Tibial nerve (tissue), 4 donors: ENCODE measurements around the gene MEIS2. TPM values are rescaled to one million over a fixed set of nuclear protein-coding genes. Genes with fewer than 3 reads are reported as not detected.

ENCODE experiments used
- DNase-seq, 2 donors: peaks; one replicate each; pipeline ENCODE4 v3.0.0-alpha.2; 2019; ENCODE audit warnings: low spot score in 2 of 2
- H3K27ac ChIP-seq, 4 donors: fragments of 200-600 bp; sonication (generic) in 3 of 4; one replicate each; pipeline ENCODE4 v1.5.1; 2017 to 2019; ENCODE audit warnings: mild to moderate bottlenecking in 1 of 4
- H3K27me3 ChIP-seq, 2 donors: fragments of 200-600 bp; sonication (generic) in 1 of 2; one replicate each; pipeline versions ENCODE4 v1.5.1 to v1.6.0; 2017 to 2019
- H3K36me3 ChIP-seq, 3 donors: fragments of 200-600 bp; sonication (generic); one replicate each; pipeline ENCODE4 v1.5.1; 2018 to 2019
- H3K4me1 ChIP-seq, 4 donors: fragments of 200-600 bp; sonication (generic) in 3 of 4; one replicate each; pipeline ENCODE4 v1.5.1; 2017 to 2019
- H3K4me3 ChIP-seq, 4 donors: fragments of 200-600 bp; sonication (generic) in 3 of 4; one replicate each; pipeline ENCODE4 v1.5.1; 2017 to 2019; ENCODE audit warnings: mild to moderate bottlenecking in 1 of 4, moderate library complexity in 1 of 4
- H3K9me3 ChIP-seq, 4 donors: fragments of 200-600 bp; sonication (generic) in 3 of 4; one replicate each; pipeline ENCODE4 v1.5.1; 2017 to 2019
- EP300 ChIP-seq, 2 donors: sonication (generic); formaldehyde crosslinking; IDR thresholded peaks; one replicate each; pipeline ENCODE4 v1.6.1; 2017; ENCODE audit warnings: antibody characterized with exemption in 2 of 2, mild to moderate bottlenecking in 1 of 2
- POLR2A ChIP-seq, 2 donors: fragments of 450-650 bp; IDR thresholded peaks; one replicate each; pipeline ENCODE4 v1.6.1; 2017; ENCODE audit warnings: antibody characterized with exemption in 2 of 2, mild to moderate bottlenecking in 2 of 2, moderate library complexity in 2 of 2
- WGBS, 2 donors: methylation state at CpG; one replicate each; pipeline ENCODE4 v1.1.5; 2018; 5-methylcytosine and 5-hydroxymethylcytosine counted together
- total RNA-seq, 4 donors: library from RNA; depleted of rRNA; stranded (reverse); fragments of >200 nt; gene quantifications; one replicate each; pipeline ENCODE4 v1.1.0, GENCODE V29; 2016
- TF ChIP-seq, protein P1 (sequence below), 5 experiments: fragments of 200-600 bp in 3 of 5; fragments of 450-650 bp in 2 of 5; sonication (generic) in 3 of 5; IDR thresholded peaks; one replicate each; pipeline ENCODE4 v1.5.1; 2016 to 2019; ENCODE audit warnings: antibody characterized with exemption in 5 of 5, mild to moderate bottlenecking in 3 of 5, moderate library complexity in 2 of 5

Gene MEIS2
- total RNA-seq, 4 donors from 2014 or later: 9.4 to 15.7 (median 14.3) TPM

DNA sequence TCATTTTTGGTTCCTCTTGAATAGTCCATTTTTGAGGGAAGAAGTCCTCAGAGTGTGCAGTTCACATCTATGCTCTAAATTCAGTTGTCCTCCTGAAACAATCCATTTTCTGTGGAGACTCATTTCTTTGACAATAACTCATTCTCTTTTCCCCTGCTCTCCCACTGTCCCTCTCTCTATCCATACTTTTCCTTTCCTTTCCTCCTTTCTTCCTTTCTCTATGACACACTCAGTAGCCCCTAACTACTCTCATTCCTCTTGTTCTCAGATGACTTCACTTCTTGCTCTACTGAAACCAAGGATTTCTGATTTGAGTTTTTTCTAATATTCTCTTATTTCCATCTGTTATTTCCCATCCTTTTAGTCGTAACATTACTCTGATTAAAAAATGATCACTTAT, 16.7 kb upstream of the MEIS2 start:
- Histone ChIP-seq H3K4me1 (no peaks in the 10 kb centered on the region), H3K4me3 (no peak overlapping the region), H3K27ac (no peak overlapping the region), H3K27me3 (peaks cover 0 to 37% of the 10 kb centered on the region in 2 donors), H3K9me3 (no peaks in the 10 kb centered on the region), H3K36me3 (no peaks in the 10 kb centered on the region)
- DNase-seq: no peak
- TF ChIP-seq, protein P1, sequence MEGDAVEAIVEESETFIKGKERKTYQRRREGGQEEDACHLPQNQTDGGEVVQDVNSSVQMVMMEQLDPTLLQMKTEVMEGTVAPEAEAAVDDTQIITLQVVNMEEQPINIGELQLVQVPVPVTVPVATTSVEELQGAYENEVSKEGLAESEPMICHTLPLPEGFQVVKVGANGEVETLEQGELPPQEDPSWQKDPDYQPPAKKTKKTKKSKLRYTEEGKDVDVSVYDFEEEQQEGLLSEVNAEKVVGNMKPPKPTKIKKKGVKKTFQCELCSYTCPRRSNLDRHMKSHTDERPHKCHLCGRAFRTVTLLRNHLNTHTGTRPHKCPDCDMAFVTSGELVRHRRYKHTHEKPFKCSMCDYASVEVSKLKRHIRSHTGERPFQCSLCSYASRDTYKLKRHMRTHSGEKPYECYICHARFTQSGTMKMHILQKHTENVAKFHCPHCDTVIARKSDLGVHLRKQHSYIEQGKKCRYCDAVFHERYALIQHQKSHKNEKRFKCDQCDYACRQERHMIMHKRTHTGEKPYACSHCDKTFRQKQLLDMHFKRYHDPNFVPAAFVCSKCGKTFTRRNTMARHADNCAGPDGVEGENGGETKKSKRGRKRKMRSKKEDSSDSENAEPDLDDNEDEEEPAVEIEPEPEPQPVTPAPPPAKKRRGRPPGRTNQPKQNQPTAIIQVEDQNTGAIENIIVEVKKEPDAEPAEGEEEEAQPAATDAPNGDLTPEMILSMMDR (IDR thresholded peaks at IDR 0.05): no peak
- no peak for TF ChIP-seq POLR2A (IDR thresholded peaks at IDR 0.05)
- no peak for TF ChIP-seq EP300 (IDR thresholded peaks at IDR 0.05)
- WGBS, 2 donors: 85 to 93% methylated on average over 1 of the region's 1 CpG

DNA sequence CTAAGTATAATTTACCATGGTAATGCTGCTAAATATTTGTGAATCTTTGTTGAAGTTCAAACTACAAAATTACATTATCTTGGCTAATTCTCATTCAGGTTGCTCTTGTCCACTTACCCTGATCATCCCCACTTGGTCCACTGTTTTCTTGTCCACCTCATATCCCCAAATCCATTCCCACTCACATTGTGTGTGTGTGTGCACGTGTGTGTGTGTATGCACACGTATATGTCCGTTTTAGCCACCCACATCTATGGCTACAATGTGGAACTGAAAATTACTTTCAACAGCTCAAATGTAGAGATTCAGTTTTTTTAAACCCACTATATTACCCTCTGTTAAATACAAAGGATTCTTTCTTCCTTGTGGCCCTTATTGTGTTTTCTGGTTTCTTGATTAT, 15.2 kb upstream of the MEIS2 start:
- no peak overlapping the region for H3K4me3 ChIP-seq
- TF ChIP-seq EP300 (IDR thresholded peaks at IDR 0.05) (no peak), POLR2A (IDR thresholded peaks at IDR 0.05) (no peak)
- TF ChIP-seq, protein P1 (IDR thresholded peaks at IDR 0.05): no peak
- H3K27me3 ChIP-seq: peaks cover 0 to 41% of the 10 kb centered on the region in 2 donors
- no peaks in the 10 kb centered on the region for H3K36me3 ChIP-seq
- H3K4me1 ChIP-seq: peaks cover 0 to 6% (median 0%) of the 10 kb centered on the region in 4 donors
- no peak overlapping the region for H3K27ac ChIP-seq
- H3K9me3 ChIP-seq: no peaks in the 10 kb centered on the region
- no peak for DNase-seq
- WGBS, 2 donors: 81 to 94% methylated on average over 3 of the region's 3 CpGs

DNA sequence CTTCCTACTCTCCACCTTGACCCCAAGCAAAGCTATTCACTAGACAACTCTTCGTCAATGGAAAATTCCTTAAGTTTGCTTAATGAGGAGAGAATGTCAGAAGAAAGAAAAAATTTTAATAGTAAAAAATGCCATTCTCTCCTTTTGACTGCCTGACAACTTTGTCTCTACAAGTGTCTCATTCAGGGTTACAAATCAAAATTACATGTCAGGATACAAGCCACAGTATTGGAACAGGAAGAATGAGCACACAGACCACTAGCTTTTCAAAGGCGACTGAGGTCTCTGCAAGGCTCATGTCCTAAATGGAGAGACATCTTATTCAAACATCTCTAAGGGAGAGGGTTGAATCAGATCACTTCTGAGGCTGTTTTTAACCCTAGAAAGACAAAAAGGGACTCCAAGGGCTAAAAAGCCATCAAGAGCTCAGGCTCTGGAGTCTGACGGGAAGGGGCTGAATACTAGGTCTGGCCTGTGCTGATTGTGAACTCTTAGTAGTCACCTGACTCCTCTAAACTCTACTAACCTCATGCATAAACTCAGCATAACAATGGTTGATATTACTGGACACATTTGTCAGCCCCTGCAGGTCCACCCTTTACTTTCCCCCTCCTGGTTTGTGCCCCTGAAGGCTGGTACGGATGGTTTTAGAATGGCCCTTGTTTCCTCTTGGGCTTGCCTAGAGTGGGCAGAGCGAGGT, 12.8 kb upstream of the MEIS2 start:
- no peak overlapping the region for H3K4me3 ChIP-seq

DNA sequence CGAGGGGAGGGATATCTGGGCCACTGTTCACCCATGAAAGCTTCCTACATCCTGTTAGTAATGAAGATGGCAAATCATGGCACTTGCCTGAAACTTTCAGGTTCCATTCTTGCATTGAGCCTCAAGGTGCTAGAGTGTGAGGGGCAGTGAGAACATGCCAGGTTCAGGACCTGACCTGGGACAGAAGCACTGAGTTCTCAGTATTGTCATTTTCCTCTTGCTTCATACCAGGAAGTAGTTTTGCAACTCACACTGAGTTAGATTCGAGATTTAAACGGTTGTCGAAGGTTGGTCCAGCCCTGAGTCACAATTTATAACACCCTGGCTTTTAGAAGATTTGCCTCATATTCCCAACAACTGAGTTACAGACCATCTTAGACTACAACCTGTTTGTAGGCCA, 11.8 kb upstream of the MEIS2 start:
- peak in 1 of 2 donors; percentile 5 for TF ChIP-seq EP300 (IDR thresholded peaks at IDR 0.05)
- TF ChIP-seq, protein P1 (IDR thresholded peaks at IDR 0.05): no peak
- no peak for TF ChIP-seq POLR2A (IDR thresholded peaks at IDR 0.05)

More for the DNA sequence above, 12.8 kb upstream of the MEIS2 start:
- no peak overlapping the region for H3K27ac ChIP-seq
- no peaks in the 10 kb centered on the region for H3K36me3 ChIP-seq
- WGBS, 2 donors: 69 to 83% methylated on average over 5 of the region's 5 CpGs
- no peaks in the 10 kb centered on the region for H3K9me3 ChIP-seq
- no peak for DNase-seq
- peaks cover 0 to 16% (median 0%) of the 10 kb centered on the region in 4 donors for H3K4me1 ChIP-seq
- H3K27me3 ChIP-seq: peaks cover 9 to 56% of the 10 kb centered on the region in 2 donors
- TF ChIP-seq POLR2A (IDR thresholded peaks at IDR 0.05): no peak
- TF ChIP-seq EP300 (IDR thresholded peaks at IDR 0.05): no peak

DNA sequence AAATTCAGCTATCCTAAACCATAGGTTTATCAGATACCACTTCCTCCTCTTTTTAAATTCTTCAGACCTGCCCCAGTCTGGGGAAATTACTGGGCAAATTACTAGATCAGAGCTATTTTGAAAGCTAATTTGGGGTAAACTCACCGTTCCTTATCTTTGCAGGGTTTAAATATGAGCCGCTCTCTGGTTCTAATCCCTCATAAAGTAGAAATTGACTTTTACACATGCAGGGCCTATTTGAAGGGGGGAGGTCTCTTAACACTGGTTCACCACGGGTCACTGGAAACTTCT, 11.0 kb upstream of the MEIS2 start:
- H3K4me3 ChIP-seq: no peak overlapping the region
- TF ChIP-seq EP300 (IDR thresholded peaks at IDR 0.05) (no peak), POLR2A (IDR thresholded peaks at IDR 0.05) (no peak)
- TF ChIP-seq, protein P1 (IDR thresholded peaks at IDR 0.05): no peak
- peaks cover 9 to 74% of the 10 kb centered on the region in 2 donors for H3K27me3 ChIP-seq
- WGBS, 2 donors: 70 to 71% methylated on average over 3 of the region's 3 CpGs
- H3K4me1 ChIP-seq: peaks cover 0 to 25% (median 0%) of the 10 kb centered on the region in 4 donors
- DNase-seq: no peak
- no peak overlapping the region for H3K27ac ChIP-seq
- no peaks in the 10 kb centered on the region for H3K36me3 ChIP-seq
- H3K9me3 ChIP-seq: no peaks in the 10 kb centered on the region

More for the DNA sequence above, 11.8 kb upstream of the MEIS2 start:
- H3K27ac ChIP-seq: no peak overlapping the region
- no peaks in the 10 kb centered on the region for H3K9me3 ChIP-seq
- H3K4me1 ChIP-seq: peaks cover 0 to 17% (median 0%) of the 10 kb centered on the region in 4 donors
- DNase-seq: no peak
- no peaks in the 10 kb centered on the region for H3K36me3 ChIP-seq
- peaks cover 9 to 66% of the 10 kb centered on the region in 2 donors for H3K27me3 ChIP-seq
- H3K4me3 ChIP-seq: no peak overlapping the region
- 54 to 69% methylated on average over 4 of the region's 4 CpGs for WGBS, 2 donors
